A673 (cell line): Measurements from ENCODE around the gene HAGH.

Experiments
- EZH2 ChIP-seq: fragments of 200-600 bp; sonication (generic); IDR thresholded peaks from 2 replicates; pipeline ENCODE4 v1.6.1; 2017; ENCODE audit warnings: borderline replicate concordance, low read depth, mild to moderate bottlenecking, mixed read lengths, antibody characterized with exemption, low read length; ENCODE audit not compliant: poor library complexity, severe bottlenecking
- TF ChIP-seq, protein P1 (sequence below): fragments of 300-800, 200-600 bp; sonication (generic); conservative IDR thresholded peaks from 2 replicates; pipeline ENCODE4 v1.5.1; 2017; ENCODE audit warnings: low read depth, mild to moderate bottlenecking, antibody characterized with exemption, low read length, moderate library complexity, mixed read lengths

- TF ChIP-seq, protein P1, sequence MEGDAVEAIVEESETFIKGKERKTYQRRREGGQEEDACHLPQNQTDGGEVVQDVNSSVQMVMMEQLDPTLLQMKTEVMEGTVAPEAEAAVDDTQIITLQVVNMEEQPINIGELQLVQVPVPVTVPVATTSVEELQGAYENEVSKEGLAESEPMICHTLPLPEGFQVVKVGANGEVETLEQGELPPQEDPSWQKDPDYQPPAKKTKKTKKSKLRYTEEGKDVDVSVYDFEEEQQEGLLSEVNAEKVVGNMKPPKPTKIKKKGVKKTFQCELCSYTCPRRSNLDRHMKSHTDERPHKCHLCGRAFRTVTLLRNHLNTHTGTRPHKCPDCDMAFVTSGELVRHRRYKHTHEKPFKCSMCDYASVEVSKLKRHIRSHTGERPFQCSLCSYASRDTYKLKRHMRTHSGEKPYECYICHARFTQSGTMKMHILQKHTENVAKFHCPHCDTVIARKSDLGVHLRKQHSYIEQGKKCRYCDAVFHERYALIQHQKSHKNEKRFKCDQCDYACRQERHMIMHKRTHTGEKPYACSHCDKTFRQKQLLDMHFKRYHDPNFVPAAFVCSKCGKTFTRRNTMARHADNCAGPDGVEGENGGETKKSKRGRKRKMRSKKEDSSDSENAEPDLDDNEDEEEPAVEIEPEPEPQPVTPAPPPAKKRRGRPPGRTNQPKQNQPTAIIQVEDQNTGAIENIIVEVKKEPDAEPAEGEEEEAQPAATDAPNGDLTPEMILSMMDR: no peak
- TF ChIP-seq EZH2: no peak
Observed at GRCh38 chr16:1817276-1817589, 9.4 kb downstream of the HAGH start.
